HEK293T (cell line): ENCODE measurements around the gene IFNL3.

Experiments
- BHLHE40 ChIP-seq: fragments of 450-650 bp; IDR thresholded peaks from 2 replicates; pipeline ENCODE4 v1.6.1; 2016; ENCODE audit warnings: mild to moderate bottlenecking, moderate library complexity, borderline replicate concordance
- FOXK2 ChIP-seq: fragments of 450-650 bp; IDR thresholded peaks from 2 replicates; pipeline ENCODE4 v1.6.1; 2016; ENCODE audit warnings: mild to moderate bottlenecking
- L3MBTL2 ChIP-seq: fragments of 450-650 bp; conservative IDR thresholded peaks from 2 replicates; pipeline ENCODE4 v1.6.1; 2016; ENCODE audit warnings: mild to moderate bottlenecking
- NFRKB ChIP-seq: fragments of 450-650 bp; IDR thresholded peaks from 2 replicates; pipeline ENCODE4 v1.6.1; 2016; ENCODE audit warnings: mild to moderate bottlenecking, moderate library complexity
- SP1 ChIP-seq: fragments of 450-650 bp; IDR thresholded peaks from 2 replicates; pipeline ENCODE4 v1.6.1; 2017
- SUZ12 ChIP-seq: fragments of 450-650 bp; IDR thresholded peaks from 2 replicates; pipeline ENCODE4 v1.6.1; 2016; ENCODE audit warnings: mild to moderate bottlenecking
- TARDBP ChIP-seq: fragments of 450-650 bp; IDR thresholded peaks from 2 replicates; pipeline ENCODE4 v1.6.1; 2016

GRCh38 chr19:39195755-39196154 is 49.1 kb downstream of the IFNL3 start:
- TF ChIP-seq L3MBTL2 (no peak), TARDBP (no peak), SP1 (no peak), BHLHE40 (no peak), FOXK2 (no peak), NFRKB (no peak), SUZ12 (no peak)
